Measurements from ENCODE around the gene PAN2.
"Not testable (repeated sequence)": the region's sequence is repeated elsewhere in the genome, so short reads cannot be mapped to it uniquely, and the experiment has no call there.

Gene PAN2

GRCh38 chr12:56333679-56334489, at the start of gene PAN2:
TSS of gene PAN2 (minus strand) at chr12:56334000. CDS start at chr12:56333094, 906 bp downstream.
- peak; percentile 98 for DNase-seq

- DNase-seq: no peak
Measured at GRCh38 chr12:56382611-56383010, 48.8 kb upstream of the PAN2 start.

GRCh38 chr12:56377989-56378316, 44.2 kb upstream of the PAN2 start:
- DNase-seq: no peak

GRCh38 chr12:56377310-56377988, 43.6 kb upstream of the PAN2 start:
- DNase-seq: no peak

- no peak for DNase-seq
Measured at GRCh38 chr12:56375598-56376434, 42.0 kb upstream of the PAN2 start.

- no peak for DNase-seq
Measured at GRCh38 chr12:56374726-56375597, 41.2 kb upstream of the PAN2 start.

GRCh38 chr12:56373515-56373914, 39.7 kb upstream of the PAN2 start:
- DNase-seq: no peak

GRCh38 chr12:56366948-56367347, 33.1 kb upstream of the PAN2 start:
- DNase-seq: no peak

- DNase-seq: no peak
Measured at GRCh38 chr12:56362130-56363059, 28.6 kb upstream of the PAN2 start, which contains the start of gene APOF. TSS of gene APOF (minus strand) at chr12:56362857. CDS start at chr12:56362745, 112 bp downstream.

- no peak for DNase-seq
Measured at GRCh38 chr12:56361487-56362129, 27.8 kb upstream of the PAN2 start.

- DNase-seq: peak; percentile 100
Measured at GRCh38 chr12:56359851-56360767, 26.3 kb upstream of the PAN2 start, which contains the start of gene STAT2. TSS of gene STAT2 (minus strand) at chr12:56360107. CDS start at chr12:56356571, 3,536 bp downstream.

GRCh38 chr12:56358836-56359532, 25.2 kb upstream of the PAN2 start:
- peak; percentile 15 for DNase-seq

GRCh38 chr12:56351325-56351724, 17.5 kb upstream of the PAN2 start:
- no peak for DNase-seq

GRCh38 chr12:56350662-56351061, 16.9 kb upstream of the PAN2 start:
- DNase-seq: no peak

GRCh38 chr12:56348776-56349175, 15.0 kb upstream of the PAN2 start:
- DNase-seq: no peak

- not testable (repeated sequence) for DNase-seq
Measured at GRCh38 chr12:56347255-56347654, 13.5 kb upstream of the PAN2 start.

- peak; percentile 27 for DNase-seq
Measured at GRCh38 chr12:56346675-56347074, 12.9 kb upstream of the PAN2 start.

GRCh38 chr12:56342290-56342689, 8.5 kb upstream of the PAN2 start:
- DNase-seq: not testable (repeated sequence)

GRCh38 chr12:56341616-56342015, 7.8 kb upstream of the PAN2 start:
- DNase-seq: no peak

Data from CD4-positive, alpha-beta T cell treated with Interleukin-17A for 1 hour (primary cell).